Dedifferentiated amniotic fluid mesenchymal stem cell (primary cell): ENCODE measurements around the gene SPRR5.

Experiments used
- DNase-seq: peaks from one replicate; pipeline ENCODE4 v3.0.0-alpha.2; 2016; ENCODE audit errors: extremely low spot score

The SPRR5 gene

DNA sequence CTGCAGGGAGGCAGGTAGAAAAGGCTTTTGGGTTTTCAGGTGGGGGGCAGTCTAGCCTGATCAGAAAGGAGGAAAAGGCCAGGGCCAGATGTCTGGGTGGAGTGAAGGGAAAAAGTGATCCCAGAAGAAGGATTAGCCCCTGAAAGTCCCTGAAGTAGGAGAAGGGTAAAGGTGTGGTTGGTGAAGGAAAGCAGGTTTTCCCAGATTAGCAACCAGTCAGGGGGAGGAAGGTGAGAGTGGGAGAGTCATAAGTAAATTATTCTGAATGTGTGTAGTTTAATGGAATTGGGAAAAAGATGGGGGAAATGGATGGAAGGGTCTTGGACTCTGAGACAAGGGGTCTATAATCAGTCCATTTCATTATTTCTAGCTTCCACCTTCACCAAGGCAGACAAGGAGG lies 36.2 kb downstream of the SPRR5 start:
- DNase-seq = no peak

DNA sequence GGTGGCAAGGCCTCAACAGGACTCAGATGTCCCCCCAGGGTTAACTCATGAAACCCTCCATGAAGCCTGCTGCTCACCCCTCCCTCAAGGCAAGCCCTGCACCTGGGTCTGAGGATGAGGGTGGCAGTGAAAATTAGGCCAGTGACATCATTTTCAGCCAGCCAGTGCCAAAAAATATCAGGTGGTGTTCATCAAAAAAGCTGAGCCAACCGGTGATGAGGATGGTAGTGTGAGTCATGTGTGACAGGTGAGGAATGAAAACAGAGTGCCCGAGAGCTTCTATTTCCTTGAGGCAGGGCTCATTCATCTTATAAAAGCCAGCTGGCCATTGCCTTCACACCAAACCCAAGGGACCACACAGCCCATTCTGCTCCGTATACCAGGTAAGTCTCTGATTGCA lies 36.7 kb downstream of the SPRR5 start, which contains the start of gene SPRR1A:
Gene SPRR1A (plus strand): TSS at position 339 of the 400 bp plus-strand sequence. CDS start 1,150 bp downstream, outside the sequence.
- DNase-seq = no peak

DNA sequence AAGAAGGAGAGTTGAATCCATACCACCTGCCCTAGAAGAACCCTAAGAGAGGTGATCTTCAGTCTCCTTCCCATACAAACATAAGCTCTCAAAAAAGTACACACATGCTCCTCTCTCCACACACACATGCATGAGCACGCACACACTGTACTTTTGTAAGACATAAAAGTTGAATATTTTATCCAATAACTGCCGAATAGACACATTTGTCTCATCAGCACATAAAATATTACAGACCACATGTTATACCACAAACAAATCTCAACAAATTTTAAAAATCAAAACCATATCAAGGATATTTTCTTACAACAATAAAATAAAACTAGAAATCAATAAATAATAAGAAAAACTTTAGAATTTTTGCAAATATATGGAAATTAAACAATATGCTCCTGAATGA lies 39.6 kb downstream of the SPRR5 start:
- DNase-seq = no peak

DNA sequence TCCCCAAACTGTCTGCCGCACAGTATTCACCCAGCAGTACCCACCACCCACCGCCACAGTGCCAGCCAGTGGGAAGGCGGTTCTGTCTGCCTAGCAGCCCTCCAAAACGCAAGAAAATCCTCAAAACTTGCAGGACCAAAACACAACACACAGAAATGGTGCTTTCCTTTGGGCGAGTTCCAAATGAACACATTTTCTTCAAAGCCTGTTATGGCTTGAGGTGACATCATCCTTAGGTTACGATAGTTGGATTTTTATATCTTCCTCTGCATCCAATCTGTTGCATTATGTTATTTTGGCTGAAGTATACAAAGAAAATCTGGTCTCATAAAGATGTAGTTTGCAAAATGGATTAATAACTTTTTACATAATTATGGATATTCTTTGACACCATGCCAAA lies 46.2 kb downstream of the SPRR5 start:
- DNase-seq = no peak

DNA sequence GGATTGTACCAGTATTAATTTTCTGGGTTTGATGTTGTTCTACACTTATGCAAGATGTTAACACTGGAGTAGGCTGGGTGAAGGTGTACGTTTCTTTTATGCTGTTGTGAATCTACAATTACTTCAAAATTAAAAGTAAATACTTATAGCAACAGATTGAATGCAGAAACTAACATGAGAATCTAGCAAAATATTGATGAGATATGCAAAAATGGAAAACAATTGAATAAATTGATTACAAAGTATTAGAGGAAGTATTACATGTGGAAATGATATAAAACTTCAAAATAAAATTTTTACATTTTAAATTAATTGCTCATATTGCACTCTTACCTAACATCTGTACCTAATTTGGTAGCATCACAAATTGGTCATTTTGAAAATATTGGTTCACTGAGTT lies 48.8 kb downstream of the SPRR5 start:
- DNase-seq = no peak

DNA sequence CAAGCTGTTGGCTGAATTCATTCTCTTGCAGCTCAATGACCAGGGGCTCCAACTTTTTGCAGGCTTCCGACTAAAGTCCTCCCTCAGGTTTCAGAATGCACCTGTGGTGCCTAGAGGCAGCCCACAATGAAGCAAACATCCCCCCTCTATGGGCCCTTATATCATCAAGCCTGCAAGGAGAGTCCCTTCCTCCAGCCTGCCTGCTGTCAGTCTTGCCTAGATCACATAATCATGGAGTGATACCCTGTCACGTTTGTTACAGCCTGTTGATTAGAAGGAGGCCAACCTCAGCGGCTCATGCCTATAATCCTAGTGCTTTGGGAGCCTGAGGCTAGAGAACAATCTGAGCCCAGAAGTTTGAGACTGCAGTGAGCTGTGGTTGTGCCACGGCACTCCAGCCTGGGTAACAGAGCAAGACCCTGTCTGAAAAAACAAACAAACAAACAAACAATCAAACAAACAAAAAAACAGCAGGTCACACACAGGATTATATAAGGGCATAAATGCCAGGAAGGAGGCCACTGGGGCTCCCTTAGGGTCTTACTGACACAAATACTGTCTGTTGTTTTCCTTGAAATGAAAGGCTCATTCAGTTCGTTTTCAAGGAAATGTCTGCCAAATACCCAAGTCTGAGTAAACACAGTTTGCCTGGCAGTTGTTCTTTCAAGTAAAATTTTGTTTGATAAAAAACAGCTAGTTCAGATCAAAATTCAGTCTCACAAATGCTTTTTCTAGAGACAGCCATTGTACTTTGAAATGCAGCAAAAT lies 49.8 kb downstream of the SPRR5 start:
- no peak for DNase-seq

DNA sequence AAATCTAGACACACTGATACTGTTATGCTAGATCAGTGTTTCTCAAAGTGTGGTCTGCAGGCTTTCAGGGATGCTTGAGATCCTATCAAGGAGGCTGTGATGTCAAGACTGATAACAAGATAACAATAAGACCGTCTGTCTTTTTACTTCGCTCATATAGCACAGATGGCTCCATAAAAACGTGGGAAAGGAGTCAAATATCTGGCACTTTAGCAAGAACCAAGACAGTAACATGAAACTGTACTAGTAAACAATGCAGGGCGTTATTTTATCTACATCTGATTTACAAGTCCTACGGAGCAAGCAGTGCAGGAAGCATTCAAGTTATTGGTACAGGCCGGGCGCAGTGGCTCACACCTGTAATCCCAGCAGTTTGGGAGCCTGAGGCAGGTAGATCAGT lies 50.9 kb downstream of the SPRR5 start:
- no peak for DNase-seq

DNA sequence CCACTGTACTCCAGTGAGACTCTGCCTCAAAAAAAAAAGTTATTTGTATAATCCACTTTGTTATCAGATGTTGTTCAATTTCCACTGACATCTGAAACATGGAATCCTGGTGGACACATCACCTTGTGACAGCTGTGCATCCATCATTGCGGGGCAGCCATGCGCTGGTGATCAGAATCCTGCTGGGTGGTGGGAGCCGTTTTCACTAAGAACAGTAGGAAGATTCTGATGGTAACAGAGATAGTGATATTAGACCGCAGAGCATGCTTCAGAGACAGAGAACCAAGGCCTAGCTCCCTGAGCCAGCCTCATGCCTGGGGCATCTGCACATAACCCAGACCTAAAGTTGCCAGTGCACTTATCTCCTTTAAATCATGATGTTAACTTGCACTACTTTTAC lies 51.5 kb downstream of the SPRR5 start:
- no peak for DNase-seq
